PFSK-1 (cell line): ENCODE data around the gene LAMC1.

ENCODE experiments used
- FOXP2 ChIP-seq: optimal IDR thresholded peaks from 2 replicates; pipeline ENCODE3; 2011; ENCODE audit warnings: borderline replicate concordance, control low read depth, inconsistent platforms; ENCODE audit not compliant: insufficient read depth; ENCODE audit errors: extremely low read length, extremely low read depth
- POLR2AphosphoS5 ChIP-seq: IDR thresholded peaks from 2 replicates; pipeline ENCODE4 v1.6.1; 2012; ENCODE audit warnings: low read depth, mild to moderate bottlenecking, control low read depth, low read length, moderate library complexity
- REST ChIP-seq, 2 experiments: IDR thresholded peaks; 2 replicates each; pipeline versions ENCODE4 v1.6.1 to v1.8.0; 2011 to 2012; ENCODE audit warnings: low read depth in 2 of 2, low read length in 2 of 2, control low read depth in 1 of 2, inconsistent platforms in 1 of 2, mild to moderate bottlenecking in 1 of 2, moderate library complexity in 1 of 2; ENCODE audit not compliant: insufficient read depth in 1 of 2
- SIN3A ChIP-seq: IDR thresholded peaks from 2 replicates; pipeline ENCODE4 v1.6.1; 2012; ENCODE audit warnings: mild to moderate bottlenecking, low read length, moderate library complexity, borderline replicate concordance; ENCODE audit not compliant: insufficient read depth
- TAF1 ChIP-seq: IDR thresholded peaks from 2 replicates; pipeline ENCODE4 v1.6.1; 2012; ENCODE audit warnings: low read length, control low read depth, borderline replicate concordance; ENCODE audit not compliant: insufficient read depth

The LAMC1 gene

GRCh38 chr1:182984138-182984537, 39.1 kb upstream of the LAMC1 start:
- TF ChIP-seq REST (IDR thresholded peaks at IDR 0.05; ENCODE audit: insufficient read depth in 1 of 2, low read depth in 2 of 2, low read length in 2 of 2) (no peak), SIN3A (no peak), FOXP2 (no peak), POLR2AphosphoS5 (no peak)

GRCh38 chr1:182984621-182985020, 38.6 kb upstream of the LAMC1 start:
- TF ChIP-seq FOXP2 (no peak), POLR2AphosphoS5 (no peak), SIN3A (no peak)

DNA sequence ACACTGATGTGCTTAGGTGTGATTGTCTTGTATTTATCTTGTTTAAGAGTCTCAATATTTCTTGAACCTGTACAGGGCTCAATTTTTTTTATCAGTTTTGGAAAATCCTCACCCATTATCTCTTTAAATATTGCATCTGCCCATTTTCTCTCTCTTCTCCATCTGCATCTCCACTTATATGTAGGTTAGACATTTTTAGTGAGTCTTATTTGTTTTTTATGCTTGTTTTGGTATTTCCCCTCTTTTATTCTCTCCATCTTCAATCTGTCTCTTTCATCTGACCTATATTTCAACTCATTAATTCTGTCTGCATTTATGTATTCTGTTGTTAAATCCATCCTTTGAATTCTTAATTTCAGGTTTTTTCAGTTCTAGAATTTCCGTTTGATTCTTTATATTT, 37.3 kb upstream of the LAMC1 start:
- TF ChIP-seq REST (IDR thresholded peaks at IDR 0.05; ENCODE audit: insufficient read depth in 1 of 2, low read depth in 2 of 2, low read length in 2 of 2): no peak

DNA sequence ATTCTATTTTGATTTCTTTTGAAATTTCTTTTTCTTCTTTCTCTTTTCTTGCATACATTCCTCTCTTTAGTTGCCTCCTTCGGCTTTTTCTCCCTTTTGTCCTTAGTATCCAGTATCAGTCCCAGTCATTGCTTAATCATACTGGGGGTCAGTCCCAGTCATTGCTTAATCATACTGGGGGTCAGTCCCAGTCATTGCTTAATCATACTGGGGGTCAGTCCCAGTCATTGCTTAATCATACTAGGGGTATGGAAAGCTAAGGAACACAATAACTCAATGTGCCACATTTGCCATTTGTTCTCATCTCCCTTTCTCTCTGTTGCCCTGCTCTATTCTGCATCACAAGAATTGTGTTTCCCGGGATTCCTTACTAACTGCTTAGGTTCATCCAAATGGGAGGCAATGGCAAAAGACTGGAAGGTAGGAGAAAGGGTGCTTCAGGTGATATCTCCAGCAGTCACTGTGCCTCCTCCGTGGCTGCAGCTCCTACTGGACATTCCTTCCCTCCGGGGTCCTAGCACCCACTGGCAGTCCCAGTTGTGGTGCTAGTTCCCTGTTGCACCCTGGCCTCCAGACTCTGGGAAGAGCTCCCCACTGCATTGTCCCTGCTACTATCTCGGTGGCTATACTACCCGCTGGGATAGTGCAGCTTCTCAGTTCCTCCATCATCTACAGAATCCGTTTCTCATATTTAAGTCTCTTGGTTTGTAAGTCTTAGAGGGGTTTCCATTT, 32.6 kb upstream of the LAMC1 start:
- no peak for TF ChIP-seq FOXP2
- no peak for TF ChIP-seq REST (IDR thresholded peaks at IDR 0.05; ENCODE audit: insufficient read depth in 1 of 2, low read depth in 2 of 2, low read length in 2 of 2)
- no peak for TF ChIP-seq TAF1
- TF ChIP-seq SIN3A: no peak
- no peak for TF ChIP-seq POLR2AphosphoS5

GRCh38 chr1:182993746-182994145, 29.5 kb upstream of the LAMC1 start:
- TF ChIP-seq REST (IDR thresholded peaks at IDR 0.05; ENCODE audit: insufficient read depth in 1 of 2, low read depth in 2 of 2, low read length in 2 of 2): no peak

- TF ChIP-seq TAF1 (no peak), SIN3A (no peak), REST (IDR thresholded peaks at IDR 0.05; ENCODE audit: insufficient read depth in 1 of 2, low read depth in 2 of 2, low read length in 2 of 2) (no peak)
These were observed 27.3 kb upstream of the LAMC1 start for GRCh38 chr1:182995894-182996293.
